GM18519 (cell line): ENCODE data around the gene PIK3C3.
"Not testable (repeated sequence)": the region's sequence is repeated elsewhere in the genome, so short reads cannot be mapped to it uniquely, and the experiment has no call there.

Experiments
- ATAC-seq: cut with Tn5 transposase; IDR thresholded peaks from one replicate; pipeline ENCODE4 v1.9.1; 2021; ENCODE audit warnings: mild to moderate bottlenecking, moderate library complexity; ENCODE audit not compliant: unreplicated experiment, low FRiP score

PIK3C3 gene

DNA sequence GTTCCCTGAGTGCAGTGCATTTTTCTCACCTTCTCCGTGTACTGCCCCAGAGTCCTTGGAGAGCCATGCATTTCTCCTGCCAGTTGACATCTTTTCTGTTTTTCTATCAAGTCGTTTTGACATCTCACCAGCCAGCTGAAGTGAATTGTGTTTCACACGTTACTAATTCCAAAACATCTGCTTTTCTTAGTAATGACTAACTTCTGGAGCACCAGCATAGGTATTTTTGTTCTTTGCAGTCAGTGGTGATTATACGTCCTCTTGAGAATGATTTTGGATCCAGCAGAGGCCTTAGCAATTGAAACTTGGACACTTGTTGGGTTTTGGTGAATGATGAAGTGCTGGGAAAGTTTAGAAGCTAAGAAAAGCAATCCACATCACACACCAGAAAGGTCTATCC lies 112.5 kb downstream of the PIK3C3 start:
- no peak for ATAC-seq

DNA sequence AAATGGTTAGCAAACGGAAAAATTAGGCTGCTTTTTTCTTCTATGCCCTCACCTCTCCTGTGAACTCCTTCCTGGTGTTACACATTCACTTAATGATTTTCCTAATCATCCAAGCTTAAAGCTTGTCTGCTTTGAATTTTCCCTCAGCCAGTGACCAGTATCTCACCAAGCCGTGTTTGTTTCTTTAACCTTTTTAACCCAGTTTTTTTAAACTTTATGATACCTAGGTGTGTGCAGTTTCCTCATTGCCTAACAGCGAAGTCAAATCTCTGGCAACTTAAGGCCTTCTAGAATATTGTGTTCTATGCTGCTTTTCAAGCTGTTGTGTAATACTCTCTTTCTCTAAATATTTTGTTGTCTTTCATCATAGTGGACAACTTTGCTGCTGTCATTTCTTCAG lies 113.0 kb downstream of the PIK3C3 start:
- ATAC-seq = no peak

DNA sequence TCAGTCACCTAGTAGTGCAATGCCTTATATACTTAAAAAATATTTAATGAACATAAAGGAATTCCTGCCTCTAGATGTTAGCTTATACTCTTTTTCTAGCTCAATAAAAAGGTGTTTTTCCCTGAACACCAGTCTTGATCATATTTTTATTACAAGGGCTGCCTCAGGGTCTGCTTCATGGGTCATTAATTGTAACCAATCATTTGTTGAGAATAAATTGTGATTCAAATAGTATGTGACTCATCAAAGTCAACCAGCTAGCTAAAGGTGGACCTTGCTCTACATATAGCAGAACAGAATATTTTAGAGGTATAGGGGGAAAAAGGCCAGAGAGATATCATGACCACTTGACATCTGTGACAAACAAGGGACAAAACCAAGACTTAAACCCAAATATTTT lies 114.0 kb downstream of the PIK3C3 start:
- ATAC-seq = no peak

DNA sequence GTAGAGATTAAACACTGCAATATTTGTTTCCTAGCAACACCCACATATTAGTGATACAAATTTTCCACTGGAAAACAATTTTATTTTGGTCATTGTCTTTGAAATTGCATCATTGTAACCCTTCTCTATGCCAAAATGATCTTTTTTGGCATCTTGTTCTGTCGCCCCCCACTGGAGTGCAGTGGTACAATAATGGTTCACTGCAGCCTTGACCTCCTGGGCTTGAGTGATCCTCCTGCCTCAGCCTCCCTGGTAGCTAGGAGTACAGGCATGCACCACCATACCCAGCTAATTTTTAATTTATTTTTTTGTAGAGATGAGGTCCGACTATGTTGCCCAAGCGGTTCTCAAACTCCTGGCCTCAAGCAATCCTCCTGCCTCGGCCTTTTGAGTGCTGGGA lies 117.4 kb downstream of the PIK3C3 start:
- no peak for ATAC-seq

DNA sequence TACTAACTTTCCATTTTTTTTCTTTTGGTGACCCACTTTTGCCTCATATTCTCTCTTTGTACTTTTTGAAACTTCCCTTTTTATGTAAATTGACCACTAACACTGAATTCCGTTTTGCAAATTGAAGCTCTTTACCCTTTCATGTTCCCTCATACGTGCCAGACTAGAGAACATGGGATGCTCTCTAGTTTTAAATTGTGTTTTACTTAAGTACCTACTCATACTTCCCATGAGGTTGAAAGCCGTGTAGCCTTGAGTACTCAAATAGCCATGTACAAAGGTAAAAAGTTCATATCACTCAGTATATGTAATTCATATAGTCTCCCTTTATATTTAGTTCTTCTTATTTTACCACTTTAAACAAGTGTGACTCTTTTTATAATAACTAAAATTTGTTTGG lies 119.7 kb downstream of the PIK3C3 start:
- no peak for ATAC-seq

DNA sequence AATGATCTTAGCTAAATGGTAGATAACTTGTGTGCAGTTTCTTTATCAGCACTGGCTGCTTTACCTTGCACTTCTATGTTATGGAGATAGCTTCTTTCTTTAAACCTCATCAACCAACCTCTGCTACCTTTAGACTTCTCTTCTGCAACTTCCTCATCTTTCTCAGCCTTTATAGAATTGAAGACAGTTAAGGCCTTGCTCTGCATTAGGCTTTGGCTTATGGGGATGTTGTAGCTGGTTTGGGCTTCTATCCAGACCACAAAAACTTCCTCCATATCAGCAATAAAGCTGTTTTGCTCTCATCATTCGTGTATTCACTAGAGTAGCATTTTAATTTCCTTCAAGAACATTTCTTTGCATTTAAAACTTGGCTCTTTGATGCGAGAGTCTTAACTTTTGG lies 123.7 kb downstream of the PIK3C3 start:
- no peak for ATAC-seq

DNA sequence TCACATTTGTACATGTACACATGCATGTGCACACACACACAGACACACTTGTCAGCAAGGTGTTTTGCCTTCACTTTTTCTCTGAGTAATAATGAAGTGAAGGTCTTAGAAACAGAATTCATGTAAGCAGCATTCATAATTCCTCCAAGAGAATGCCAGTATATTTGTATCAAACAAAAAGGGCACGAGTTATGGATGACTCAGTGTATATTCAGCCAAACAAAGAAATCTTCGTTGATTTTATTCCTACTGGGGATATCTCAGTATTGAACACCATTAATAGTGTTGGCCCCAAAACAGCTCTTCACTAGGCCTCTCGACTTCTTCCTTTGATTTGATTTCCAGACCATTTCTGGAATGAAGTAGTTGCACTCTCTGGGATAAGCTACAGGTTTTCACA lies 125.3 kb downstream of the PIK3C3 start:
- ATAC-seq = no peak

DNA sequence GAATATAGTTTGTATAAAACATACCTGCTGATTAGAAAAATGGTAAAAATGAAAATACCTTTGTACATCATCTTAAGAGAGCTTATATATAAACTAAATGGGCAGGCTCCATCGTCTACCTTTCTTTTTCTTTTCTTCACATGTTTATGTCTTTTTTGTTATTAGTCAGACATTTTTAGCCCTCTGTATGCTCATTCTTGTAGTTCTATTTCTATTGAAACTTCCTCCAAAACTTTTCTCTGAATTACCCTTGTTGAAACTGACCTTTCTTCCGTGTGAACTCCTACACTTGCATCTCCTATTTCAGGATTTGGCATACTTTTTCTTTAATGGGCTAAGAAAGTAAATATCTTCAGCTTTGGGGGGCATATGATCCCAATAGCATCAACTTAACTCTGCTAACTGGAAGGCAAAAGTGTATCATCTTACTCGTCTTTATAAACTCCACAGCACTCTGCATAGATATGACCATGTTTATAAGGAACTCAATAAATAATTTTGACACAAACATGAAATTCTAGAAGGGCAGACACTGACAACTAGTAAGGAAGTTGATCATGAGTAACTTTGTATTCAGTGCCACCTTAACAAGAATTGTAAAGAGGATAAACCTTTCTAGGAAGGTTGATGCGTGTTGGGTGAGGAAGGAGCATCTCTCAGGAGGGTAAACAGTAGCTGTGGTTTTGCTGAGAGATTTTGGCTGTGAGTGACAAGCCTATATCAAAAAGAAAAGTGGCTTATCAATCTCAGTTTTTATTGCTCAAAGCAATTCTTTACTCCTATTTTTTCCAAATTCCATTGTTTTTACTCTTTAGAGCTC lies 127.6 kb downstream of the PIK3C3 start:
- peak; percentile 53 for ATAC-seq

DNA sequence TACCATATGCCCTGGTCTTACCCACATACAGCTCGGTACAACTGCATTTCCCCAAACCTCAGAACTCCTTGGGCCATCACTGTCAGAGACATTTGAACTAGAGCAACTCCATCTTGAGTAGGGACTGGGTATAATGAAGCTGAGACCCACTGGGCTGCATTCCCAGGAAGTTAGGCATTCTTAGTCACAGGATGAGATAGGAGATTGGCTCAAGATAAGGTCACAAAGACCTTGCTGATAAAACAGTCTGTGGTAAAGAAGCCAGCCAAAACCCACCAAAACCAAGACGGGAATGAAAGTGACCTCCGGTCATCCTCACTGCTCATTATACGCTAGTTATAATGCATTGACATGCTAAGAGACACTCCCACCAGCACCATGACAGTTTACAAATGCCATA lies 131.3 kb downstream of the PIK3C3 start:
- ATAC-seq = no peak

DNA sequence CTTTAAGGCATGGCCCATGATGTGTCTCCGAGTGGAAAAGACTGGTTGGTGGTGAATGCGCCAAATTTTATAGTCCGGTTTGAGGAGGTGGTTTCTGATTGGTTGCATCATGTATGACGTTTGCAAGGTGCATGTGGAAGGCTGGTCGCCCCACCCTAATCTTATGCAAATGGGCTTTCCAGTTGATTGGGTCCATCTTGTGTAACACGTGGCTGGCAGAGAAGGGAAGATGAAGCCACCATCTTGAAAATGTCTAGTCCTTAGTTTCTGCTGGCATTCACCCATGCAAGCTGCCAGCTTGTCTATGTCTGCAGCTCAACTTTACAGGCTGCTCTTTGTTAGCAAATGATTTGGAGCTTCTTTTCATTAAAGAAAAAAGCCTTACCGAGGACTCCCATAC lies 132.2 kb downstream of the PIK3C3 start:
- ATAC-seq = no peak

DNA sequence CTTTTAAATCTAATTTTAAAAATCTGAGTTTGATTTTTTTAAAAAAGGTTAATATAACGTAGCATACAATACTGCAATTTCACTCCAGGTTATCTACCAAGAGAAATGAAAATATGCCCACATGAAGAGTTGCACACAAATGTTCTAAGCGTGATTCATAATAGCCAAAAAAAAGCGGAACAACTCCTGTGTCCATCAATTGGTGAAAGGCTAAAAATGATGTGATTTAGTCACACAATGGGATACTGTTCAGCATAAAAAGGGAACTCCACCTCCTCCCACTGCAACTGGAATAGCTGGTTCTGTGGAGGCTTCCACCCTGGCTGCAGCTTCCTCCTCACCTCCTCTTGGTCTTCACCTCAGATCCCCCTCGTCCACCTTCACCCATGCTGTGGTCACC lies 132.8 kb downstream of the PIK3C3 start:
- ATAC-seq = no peak

DNA sequence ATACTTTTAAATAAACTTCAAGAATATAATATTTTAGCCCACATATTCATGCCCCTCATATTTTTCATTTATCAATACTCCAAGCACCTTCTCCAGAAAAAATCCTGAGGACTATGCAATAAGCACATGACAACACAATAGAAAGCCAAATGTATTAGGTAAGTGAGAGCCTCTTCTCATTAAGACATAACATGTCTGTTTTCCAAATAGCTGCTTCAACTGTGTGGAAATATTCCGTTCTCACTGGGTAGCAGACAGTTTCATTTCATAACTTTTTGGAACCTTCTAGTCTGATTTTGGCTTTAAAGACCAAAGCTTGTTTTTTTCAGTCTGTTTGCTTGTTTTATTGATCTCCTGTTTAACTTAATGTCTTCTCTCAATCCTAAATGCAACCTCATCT lies 137.8 kb downstream of the PIK3C3 start:
- no peak for ATAC-seq

DNA sequence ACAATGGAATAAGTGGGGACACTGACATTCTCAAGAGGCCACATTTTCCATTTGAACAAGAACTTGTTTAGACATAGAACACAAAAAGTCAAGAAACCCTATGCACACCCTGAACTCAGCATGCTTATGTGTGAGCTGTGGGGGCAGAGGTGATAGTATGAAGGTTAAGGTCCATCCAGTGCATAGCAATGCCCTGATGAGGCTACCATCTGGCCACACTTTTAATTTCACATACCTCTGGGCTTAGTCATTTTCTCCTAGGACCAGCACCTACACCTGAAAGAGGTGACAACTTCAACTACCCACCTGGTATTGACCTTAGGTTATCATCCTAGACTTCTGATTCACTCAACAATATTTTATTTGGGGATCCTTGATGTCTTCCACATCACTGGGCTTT lies 139.8 kb downstream of the PIK3C3 start:
- ATAC-seq = no peak

DNA sequence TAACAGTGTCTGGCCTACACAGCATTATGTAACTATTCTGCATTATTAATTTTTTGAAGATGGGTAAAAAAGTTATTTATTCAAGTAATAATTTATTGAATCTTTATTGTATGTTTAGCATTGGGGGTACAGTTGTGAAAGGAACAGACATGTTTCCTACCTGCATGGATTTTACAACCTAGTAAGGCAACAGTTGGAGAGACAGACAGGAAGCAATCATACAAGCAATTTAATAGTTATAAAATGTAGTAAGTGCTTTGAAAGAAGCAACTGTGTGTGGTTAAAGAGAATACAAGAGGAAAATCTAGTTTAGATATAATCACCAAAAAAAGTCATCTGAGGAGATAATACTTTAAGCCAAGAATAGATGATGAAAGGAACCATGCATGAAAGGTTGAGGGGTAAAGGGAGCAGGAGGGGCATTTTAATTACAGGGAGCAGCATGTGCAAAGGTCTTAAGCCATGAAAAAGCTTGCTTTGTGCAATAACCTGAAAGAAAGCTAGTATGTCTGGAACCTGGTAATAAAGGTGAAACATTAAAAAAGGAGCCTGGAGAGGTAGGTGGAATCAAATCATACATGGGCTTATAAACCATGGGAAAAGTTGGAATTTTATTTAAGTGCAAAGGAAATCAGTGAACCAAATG lies 140.8 kb downstream of the PIK3C3 start:
- ATAC-seq = no peak

DNA sequence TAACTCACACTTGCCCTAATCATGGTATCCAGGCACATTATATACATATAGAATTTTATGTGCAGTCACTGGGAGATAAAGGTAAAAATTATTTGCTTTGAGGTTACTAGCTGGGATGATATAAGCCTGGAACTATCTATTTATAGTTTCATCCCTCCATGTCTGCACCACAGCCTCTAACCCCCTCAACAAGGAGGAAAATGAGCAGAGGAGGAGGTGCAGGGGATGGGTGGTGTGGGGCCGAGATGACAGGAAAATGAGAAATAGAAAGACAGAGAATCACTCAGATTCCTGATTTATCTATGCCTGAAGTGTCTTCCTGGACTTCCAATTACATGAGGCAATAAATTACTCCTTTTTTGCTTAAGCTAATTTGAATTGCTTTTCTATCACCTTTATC lies 145.2 kb downstream of the PIK3C3 start:
- ATAC-seq = no peak

DNA sequence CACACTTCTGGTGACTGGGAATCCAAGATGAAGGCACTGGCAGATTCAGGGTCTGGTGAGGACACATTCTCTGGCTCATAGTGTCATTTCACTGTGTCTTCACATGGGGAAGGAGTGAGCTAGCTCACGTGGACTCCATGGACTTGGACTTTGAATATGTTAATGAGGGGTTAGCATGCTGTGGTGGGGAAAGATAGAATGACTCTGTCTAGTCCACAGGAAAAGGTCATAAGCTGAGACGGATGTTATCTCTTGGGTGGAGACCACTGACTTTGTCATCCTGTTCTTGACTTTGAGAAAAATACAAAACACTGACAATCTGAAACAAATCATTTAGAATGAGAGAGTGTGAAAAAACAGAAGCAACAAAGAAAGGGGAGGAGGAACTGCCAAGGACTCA lies 145.9 kb downstream of the PIK3C3 start:
- ATAC-seq = no peak

DNA sequence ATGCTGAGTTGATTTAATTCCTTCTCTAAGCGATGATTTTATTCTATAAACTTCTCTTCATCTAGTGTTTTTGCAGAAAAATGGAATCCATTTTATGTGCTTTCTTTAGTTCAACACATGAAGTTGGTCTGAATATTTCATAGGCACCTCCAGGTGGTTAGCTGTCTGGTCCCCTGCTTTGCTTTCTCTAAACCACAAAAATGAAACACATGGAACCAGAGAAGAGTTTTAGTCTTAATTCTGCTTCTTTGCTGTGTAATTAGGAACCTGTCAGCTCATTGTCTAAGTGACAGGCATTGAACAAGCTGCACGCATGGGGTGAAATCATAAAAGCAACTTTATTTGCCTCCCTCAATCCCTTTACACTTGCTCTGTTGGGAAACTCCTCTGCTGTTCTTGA lies 150.4 kb downstream of the PIK3C3 start:
- no peak for ATAC-seq

DNA sequence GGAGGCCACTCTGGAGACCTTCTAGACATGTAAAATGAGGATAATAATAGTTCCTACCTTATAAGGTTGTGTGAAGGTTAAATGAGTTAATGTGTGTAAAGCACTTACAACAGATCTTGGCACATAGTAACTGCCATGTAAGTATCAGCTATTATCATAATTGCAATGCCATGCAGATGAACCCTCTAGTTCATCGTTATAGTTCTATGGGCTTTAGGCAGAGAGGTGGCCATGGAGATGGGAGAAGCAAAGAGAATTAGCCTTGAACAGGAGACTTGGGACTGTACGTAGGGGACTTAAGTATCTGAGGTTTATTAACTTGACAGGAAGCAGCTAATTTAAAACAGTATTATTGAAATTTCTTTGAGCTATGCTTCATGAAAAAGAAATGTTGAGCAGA lies 151.8 kb downstream of the PIK3C3 start:
- ATAC-seq = no peak

DNA sequence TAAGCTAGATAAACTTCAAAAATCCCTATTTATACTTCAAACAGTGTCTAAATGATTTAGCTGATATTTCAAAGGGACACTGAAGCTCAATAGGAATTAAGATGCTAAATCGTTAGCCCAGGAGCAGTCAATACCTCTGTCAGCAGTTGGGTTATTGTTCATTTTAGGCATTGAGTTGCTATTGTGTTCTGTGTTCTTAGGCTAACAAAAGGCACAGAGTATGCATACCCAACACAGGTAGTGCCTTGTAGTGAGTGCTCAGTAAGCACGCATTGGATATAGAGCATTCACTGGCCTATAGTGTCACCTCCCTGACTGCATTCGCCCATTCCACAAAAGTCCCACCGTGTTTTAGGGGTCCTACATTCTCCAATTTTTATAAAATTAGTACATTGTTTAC lies 152.3 kb downstream of the PIK3C3 start:
- no peak for ATAC-seq

DNA sequence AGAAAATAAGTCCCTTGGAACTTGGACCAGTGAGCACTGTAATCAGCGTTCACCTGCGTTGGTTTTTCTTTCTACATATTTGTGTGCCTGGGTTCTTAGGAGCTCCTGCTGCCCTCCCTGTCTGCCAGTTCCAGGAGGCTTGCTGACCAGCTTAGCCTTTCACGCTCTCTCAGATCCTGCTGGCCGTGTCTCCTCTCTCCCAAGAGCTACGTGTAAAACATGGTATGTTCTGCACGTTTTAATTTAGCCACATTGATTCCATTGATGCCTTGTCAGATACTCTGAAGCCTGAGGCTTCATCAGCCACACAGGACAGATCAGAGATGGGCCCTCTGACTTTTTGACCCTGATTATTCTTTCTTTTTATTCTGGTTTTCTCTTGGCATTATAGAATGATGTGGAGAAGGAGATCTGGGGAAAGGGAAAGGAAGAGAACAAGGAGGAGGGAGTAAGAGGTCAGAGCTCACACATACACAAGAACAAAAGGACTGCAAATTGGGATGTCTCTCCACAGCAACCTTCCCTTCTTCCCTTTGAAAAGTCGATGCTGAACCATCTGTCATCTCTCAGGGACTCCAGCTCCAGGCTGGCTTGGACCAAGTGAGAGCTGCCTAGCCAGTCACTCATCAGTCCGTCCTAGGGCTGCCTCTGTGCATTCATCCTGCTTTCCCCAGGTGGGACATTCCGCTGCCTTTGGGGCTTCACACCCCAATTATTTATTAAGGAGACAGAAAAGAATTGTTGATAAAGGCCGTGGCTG lies 152.8 kb downstream of the PIK3C3 start:
- ATAC-seq = no peak

DNA sequence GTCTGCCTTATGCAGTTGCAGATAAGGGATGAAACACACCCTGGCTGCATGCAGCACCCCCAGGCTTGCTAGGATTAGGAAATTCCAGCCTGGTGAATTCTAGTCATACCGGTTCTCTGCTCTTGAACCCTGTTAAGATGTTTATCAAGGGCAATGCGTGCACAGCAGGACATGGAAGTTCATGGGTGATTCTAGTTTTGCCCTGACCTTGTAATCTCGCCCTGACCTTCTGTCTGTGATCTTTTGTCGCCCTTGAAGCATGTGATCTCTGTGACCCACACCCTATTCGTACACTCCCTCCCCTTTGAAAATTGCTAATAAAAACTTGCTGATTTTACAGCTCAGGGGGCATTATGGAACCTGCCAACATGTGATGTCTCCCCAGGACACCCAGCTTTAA lies 157.1 kb downstream of the PIK3C3 start:
- not testable (repeated sequence) for ATAC-seq
